GM10266 (cell line): ENCODE results near the gene TNFAIP6.

Experiments used
- DNase-seq: peaks from one replicate; pipeline ENCODE4 v3.0.0; 2012; ENCODE audit errors: extremely low spot score
- CTCF ChIP-seq: IDR thresholded peaks from 2 replicates; pipeline ENCODE4 v1.5.1; 2012; ENCODE audit warnings: mild to moderate bottlenecking, low read depth; ENCODE audit not compliant: control insufficient read depth, insufficient read depth; ENCODE audit errors: missing control alignments

The TNFAIP6 gene

DNA sequence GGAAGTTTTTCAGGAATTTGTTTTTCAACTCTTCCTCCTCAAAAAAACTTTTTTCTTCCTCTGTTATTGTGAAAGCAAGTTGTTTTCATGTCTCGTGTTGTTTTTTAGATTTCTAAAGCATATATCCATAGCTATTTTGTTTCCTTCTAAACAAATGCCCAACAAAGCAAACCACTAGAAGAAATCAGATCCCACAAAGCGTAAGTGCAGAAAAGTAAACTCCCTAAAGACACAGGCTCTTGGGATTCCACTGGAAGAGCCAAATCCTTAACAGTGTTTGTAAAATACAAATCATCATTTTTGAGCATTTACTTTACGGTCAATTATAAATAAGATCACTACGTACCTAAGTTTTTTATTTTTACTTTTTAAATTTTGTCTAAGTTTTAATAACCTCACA lies 30.6 kb downstream of the TNFAIP6 start:
- TF ChIP-seq CTCF, result no peak
- DNase-seq, result no peak

DNA sequence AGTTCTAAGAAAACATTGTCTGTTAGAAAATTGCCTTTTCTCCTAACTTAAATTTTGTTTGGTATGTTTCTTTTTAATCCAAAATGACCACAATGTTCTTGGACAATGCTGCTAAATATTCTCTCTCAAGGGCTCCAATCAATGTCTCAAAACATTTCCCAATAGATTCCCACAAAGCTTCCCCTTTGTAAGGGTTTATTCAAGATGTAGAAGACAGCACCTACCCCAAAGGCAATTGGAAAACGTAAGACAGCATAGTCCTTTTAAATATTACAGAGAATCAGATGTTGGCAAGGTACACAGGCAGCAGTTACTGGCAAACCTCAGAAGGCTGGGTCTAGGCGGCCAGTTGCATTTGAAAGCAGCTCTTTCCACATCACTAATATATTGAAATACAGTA lies 34.0 kb downstream of the TNFAIP6 start:
- no peak for TF ChIP-seq CTCF
- DNase-seq, result no peak

GRCh38 chr2:151394509-151394908 lies 37.1 kb downstream of the TNFAIP6 start:
- no peak for TF ChIP-seq CTCF
- DNase-seq, result no peak

DNA sequence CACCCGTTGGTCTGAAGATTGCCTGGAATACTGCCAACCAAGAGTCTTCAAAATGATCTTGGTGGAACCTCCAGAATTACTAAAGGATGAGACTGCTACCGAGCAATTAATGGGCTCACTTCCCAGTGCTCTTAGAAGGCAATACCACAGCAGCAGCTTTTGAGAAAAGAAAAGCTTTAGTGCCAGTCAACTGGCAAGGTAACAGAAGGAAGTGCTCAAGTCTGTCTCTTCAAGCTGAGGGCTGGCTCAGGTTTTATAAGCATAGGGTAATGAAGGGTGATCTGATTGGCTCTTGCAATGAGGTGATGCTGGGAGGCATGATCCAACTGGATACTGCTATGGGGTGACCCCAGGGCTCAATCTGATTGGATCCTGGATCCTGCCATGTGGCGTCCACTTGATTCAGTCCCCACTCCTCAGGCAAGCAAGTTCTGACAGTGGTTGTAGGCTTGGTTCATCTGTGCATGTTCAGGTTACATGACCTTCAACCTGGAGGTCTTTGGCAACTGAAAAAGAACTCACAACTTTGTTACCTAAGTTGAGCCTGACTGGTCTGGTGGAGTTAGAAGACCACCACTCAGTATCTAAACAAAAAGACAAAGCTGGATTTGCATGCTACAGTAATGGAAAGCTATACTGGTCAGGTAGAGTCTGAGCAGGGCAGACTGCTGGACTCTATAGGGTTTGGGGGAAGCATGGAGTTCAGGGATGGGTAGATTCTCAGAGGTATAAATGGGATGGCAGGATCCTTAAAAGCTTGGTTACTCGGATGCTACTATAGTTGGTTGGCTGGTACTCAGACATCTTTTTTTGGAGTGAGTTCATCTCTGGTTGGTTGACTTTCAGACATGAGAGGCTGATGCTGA lies 38.4 kb downstream of the TNFAIP6 start:
- DNase-seq, result no peak
- TF ChIP-seq CTCF, result no peak

- no peak for TF ChIP-seq CTCF
Measured at GRCh38 chr2:151399981-151400380, 42.6 kb downstream of the TNFAIP6 start.

DNA sequence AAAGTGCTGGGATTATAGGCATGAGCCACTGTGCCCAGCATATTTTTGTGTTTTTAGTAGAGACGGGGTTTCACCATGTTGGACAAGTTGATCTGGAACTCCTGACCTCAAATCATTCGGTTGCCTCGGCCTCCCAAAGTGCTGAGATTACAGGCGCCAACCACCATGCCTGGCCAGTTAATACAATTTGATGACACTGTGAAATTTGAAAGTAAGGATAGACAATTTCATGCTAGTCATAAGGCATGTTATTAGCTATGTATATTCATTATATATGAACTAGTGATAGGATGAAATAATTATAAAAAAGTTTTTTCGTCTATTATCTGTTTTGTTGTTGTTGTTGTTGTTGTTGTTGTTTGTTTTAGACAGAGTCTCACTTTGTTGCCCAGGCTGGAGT lies 43.8 kb downstream of the TNFAIP6 start:
- TF ChIP-seq CTCF, result no peak
- no peak for DNase-seq

More at GRCh38 chr2:151399981-151400380, 42.6 kb downstream of the TNFAIP6 start:
- DNase-seq, result no peak

DNA sequence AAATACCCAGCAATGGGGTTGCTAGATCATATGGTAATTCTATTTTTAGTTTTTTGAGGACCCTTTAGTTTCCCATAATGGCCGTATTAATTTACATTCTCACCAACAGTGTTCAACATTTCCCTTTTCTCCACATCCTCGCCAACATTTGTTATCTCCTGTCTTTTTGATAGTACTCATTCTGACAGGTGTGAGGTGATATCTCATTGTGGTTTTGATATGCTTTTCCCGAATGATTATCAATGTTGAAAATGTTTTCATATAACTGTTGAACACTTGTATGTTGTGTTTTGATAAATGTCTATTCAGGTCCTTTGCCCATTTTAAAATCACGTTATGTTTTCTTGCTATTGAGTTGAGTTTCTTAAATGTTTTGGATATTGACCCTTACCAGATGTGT lies 46.5 kb downstream of the TNFAIP6 start:
- no peak for TF ChIP-seq CTCF
- no peak for DNase-seq
